Fibroblast of lung (primary cell): ENCODE measurements around the gene DCLRE1C. TPM values are rescaled to one million over a fixed set of nuclear protein-coding genes. Genes with fewer than 3 reads are reported as not detected.

ENCODE experiments used
- DNase-seq, 2 donors: peaks; one replicate each; pipeline versions ENCODE4 v3.0.0 to v3.0.0-alpha.2; 2010; ENCODE audit warnings: low read depth in 2 of 2
- H2AFZ ChIP-seq: 2 replicates; pipeline ENCODE4 v1.5.1; 2012; ENCODE audit warnings: low read length, control low read depth, inconsistent platforms
- H3K27ac ChIP-seq: 2 replicates; pipeline ENCODE4 v1.5.1; 2011; ENCODE audit warnings: low read length, control low read depth; ENCODE audit not compliant: insufficient read depth
- H3K27me3 ChIP-seq: 2 replicates; pipeline ENCODE4 v1.5.1; 2011; ENCODE audit warnings: mild to moderate bottlenecking, low read length; ENCODE audit not compliant: control insufficient read depth, insufficient read depth
- H3K36me3 ChIP-seq: 2 replicates; pipeline ENCODE4 v1.5.1; 2011; ENCODE audit warnings: low read length; ENCODE audit not compliant: control insufficient read depth, insufficient read depth
- H3K4me1 ChIP-seq: 2 replicates; pipeline ENCODE4 v1.5.1; 2011; ENCODE audit warnings: low read length; ENCODE audit not compliant: control insufficient read depth, insufficient read depth; ENCODE audit errors: extremely low read depth
- H3K4me2 ChIP-seq: 2 replicates; pipeline ENCODE4 v1.5.1; 2011; ENCODE audit warnings: low read length, control low read depth; ENCODE audit not compliant: insufficient read depth; ENCODE audit errors: extremely low read depth
- H3K4me3 ChIP-seq, 4 experiments: fragments of 200-600 bp in 1 of 4; sonication (generic) in 1 of 4; replicated peaks in 1 of 4; 2 replicates each; pipeline ENCODE4 v1.5.1; 2011 to 2016; ENCODE audit warnings: low read length in 4 of 4, low read depth in 3 of 4, mild to moderate bottlenecking in 3 of 4, control low read depth in 2 of 4, inconsistent platforms in 1 of 4, mixed read lengths in 1 of 4; ENCODE audit not compliant: insufficient read depth in 1 of 4; ENCODE audit errors: control extremely low read depth in 1 of 4
- H3K79me2 ChIP-seq: 2 replicates; pipeline ENCODE4 v1.5.1; 2012; ENCODE audit warnings: mild to moderate bottlenecking, low read length, inconsistent platforms; ENCODE audit not compliant: control insufficient read depth, insufficient read depth
- H3K9ac ChIP-seq: 2 replicates; pipeline ENCODE4 v1.5.1; 2011; ENCODE audit warnings: mild to moderate bottlenecking, low read length, control low read depth; ENCODE audit not compliant: insufficient read depth
- H3K9me3 ChIP-seq: 2 replicates; pipeline ENCODE4 v1.5.1; 2012; ENCODE audit warnings: low read depth, low read length; ENCODE audit not compliant: control insufficient read depth, insufficient read depth
- H4K20me1 ChIP-seq: 2 replicates; pipeline ENCODE4 v1.5.1; 2011; ENCODE audit warnings: low read length; ENCODE audit not compliant: control insufficient read depth, insufficient read depth; ENCODE audit errors: extremely low read depth
- CTCF ChIP-seq, 2 donors: IDR thresholded peaks in 1 of 2; conservative IDR thresholded peaks in 1 of 2; 1 replicate in 1 of 2; 2 replicates in 1 of 2; pipeline ENCODE4 v1.5.1; 2011 to 2012; ENCODE audit warnings: low read length in 2 of 2, control low read depth in 1 of 2, inconsistent platforms in 1 of 2, low read depth in 1 of 2, mild to moderate bottlenecking in 1 of 2
- EZH2 ChIP-seq: IDR thresholded peaks from 2 replicates; pipeline ENCODE4 v1.5.1; 2012; ENCODE audit warnings: low read length, control low read depth, mild to moderate bottlenecking; ENCODE audit errors: missing control alignments
- polyA plus RNA-seq, 2 donors: library from polyadenylated mRNA; depleted of rRNA in 1 of 2; stranded (reverse) in 1 of 2; unstranded in 1 of 2; fragments of >200 nt; gene quantifications; 2 replicates each; pipeline ENCODE4 v1.2.1, GENCODE V29; 2011 to 2012; ENCODE audit warnings: missing spikeins in 1 of 2
- total RNA-seq: library from RNA; depleted of rRNA; stranded (reverse); fragments of >200 nt; gene quantifications from 2 replicates; pipeline ENCODE4 v1.2.1, GENCODE V29; 2014

DCLRE1C gene
- total and polyA plus RNA-seq, 2 donors (not counting 1 experiment from before 2014, with no cell fraction given), result 8.9 to 13.4 TPM

GRCh38 chr10:14879124-14879927, 74.6 kb downstream of the DCLRE1C start:
- Histone ChIP-seq H3K9me3 (no peaks in the 10 kb centered on the region), H2AFZ (peak overlapping the region; percentile 63), H3K4me2 (peak overlapping the region; percentile 57), H3K79me2 (peaks cover 60% of the 10 kb centered on the region), H3K4me1 (peaks cover 7% of the 10 kb centered on the region), H3K27me3 (no peaks in the 10 kb centered on the region), H3K27ac (peak overlapping the region; percentile 69), H4K20me1 (no peaks in the 10 kb centered on the region), H3K36me3 (no peaks in the 10 kb centered on the region), H3K4me3 (peak overlapping the region; percentile 82 to 91 (median 84)), H3K9ac (peak overlapping the region; percentile 76)
- no peak for TF ChIP-seq EZH2
- no peak for TF ChIP-seq CTCF (conservative IDR thresholded peaks at IDR 0.05 in 1 of 2, IDR thresholded peaks at IDR 0.05 in 1 of 2; ENCODE audit: low read depth in 1 of 2, low read length in 2 of 2)
- peak; percentile 5 to 13 for DNase-seq

DNA sequence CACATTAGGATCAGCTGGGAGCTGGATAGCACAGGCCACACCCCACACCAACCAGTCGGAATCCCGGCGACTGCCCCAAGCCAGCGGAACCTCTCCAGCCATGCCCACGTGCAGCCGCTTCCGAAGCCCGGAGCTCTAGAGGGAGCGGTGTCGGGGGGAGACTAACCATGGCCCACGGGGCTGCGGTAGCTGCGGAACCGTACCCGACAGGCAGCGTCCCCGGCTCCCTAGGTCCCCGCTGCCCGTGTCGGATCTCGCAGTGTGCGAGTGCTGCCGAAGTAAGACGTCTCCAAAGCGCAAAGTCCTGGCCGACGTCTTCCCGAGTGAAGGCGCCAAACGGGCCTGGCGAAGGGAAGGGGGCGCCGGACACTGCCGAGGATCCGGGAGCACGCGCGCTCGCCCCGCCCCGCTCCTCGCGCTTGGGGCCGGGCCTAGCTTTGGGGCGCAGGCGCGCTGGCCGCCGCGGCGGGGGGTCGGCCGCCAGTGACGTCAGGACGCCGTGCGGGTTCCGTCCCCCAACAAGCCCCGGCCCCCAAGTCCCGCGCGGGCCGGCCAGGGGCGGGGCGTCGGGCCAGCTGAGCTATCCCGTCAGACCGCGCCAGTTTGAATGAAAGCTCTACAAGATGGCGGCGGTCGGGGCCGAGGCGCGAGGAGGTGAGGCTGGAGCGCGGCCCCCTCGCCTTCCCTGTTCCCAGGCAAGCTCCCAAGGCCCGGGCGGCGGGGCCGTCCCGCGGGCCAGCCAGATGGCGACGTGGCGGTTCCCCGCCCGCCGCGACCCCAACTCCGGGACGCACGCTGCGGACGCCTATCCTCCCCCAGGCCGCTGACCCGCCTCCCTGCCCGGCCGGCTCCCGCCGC, 75.4 kb downstream of the DCLRE1C start, which contains the start of gene SUV39H2:
Gene SUV39H2, plus strand, starts transcription at position 601 of the 858 bp plus-strand sequence. Its CDS starts 23 bp downstream, at position 624.
- Histone ChIP-seq H2AFZ (peak within 1 kb of the TSS; percentile 91), H3K4me3 (peak within 1 kb of the TSS; percentile 84 to 95 (median 90)), H3K9ac (peak within 1 kb of the TSS; percentile 96), H3K4me1 (peaks cover 7% of the 10 kb centered on the region), H3K4me2 (peak within 1 kb of the TSS; percentile 57), H3K27ac (peak within 1 kb of the TSS; percentile 96), H3K27me3 (no peaks in the 10 kb centered on the region), H3K79me2 (peaks cover 54% of the 10 kb centered on the region), H3K9me3 (no peaks in the 10 kb centered on the region), H3K36me3 (no peaks in the 10 kb centered on the region), H4K20me1 (no peaks in the 10 kb centered on the region)
- DNase-seq, result peak; percentile 92 to 94
- TF ChIP-seq EZH2 (no peak), CTCF (conservative IDR thresholded peaks at IDR 0.05 in 1 of 2, IDR thresholded peaks at IDR 0.05 in 1 of 2; ENCODE audit: low read depth in 1 of 2, low read length in 2 of 2) (peak in 1 of 2 donors; percentile 2)

DNA sequence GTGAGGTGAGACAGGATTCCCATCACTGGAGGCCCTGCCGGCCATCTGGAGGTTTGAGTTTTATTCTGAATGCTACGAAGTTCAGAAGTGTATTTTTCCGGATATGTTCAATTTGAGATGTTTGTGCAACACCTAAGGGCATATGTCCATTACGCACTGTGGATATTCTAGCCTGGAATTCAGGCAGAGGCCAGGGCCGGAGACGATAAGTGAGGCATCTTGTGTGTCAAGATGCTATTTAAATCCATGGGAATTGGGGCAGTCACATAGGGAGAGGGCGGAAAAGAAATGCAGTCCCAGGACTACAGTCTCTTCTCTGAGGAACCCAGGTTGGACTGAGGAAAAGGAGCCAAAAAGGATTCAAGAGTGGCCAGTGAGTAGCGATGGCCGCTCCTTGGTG, 77.1 kb downstream of the DCLRE1C start:
- peaks cover 43% of the 10 kb centered on the region for H3K79me2 ChIP-seq
- peak overlapping the region; percentile 53 for H3K4me2 ChIP-seq
- no peak for DNase-seq
- H3K4me1 ChIP-seq, result peaks cover 7% of the 10 kb centered on the region
- H3K36me3 ChIP-seq, result no peaks in the 10 kb centered on the region
- H2AFZ ChIP-seq, result no peak overlapping the region
- no peaks in the 10 kb centered on the region for H3K9me3 ChIP-seq
- no peak for TF ChIP-seq EZH2
- TF ChIP-seq CTCF (conservative IDR thresholded peaks at IDR 0.05 in 1 of 2, IDR thresholded peaks at IDR 0.05 in 1 of 2; ENCODE audit: low read depth in 1 of 2, low read length in 2 of 2), result no peak
- H4K20me1 ChIP-seq, result no peaks in the 10 kb centered on the region
- H3K4me3 ChIP-seq, result peak overlapping the region; percentile 84 to 95 (median 90)
- peak overlapping the region; percentile 37 for H3K27ac ChIP-seq
- H3K9ac ChIP-seq, result no peak overlapping the region
- no peaks in the 10 kb centered on the region for H3K27me3 ChIP-seq
